Suprapubic skin (tissue), 4 donors: Measurements from ENCODE around the gene KIF21B.

Source experiments
- EP300 ChIP-seq: sonication (generic); formaldehyde crosslinking; IDR thresholded peaks from one replicate; pipeline ENCODE4 v1.6.1; 2017; ENCODE audit warnings: antibody characterized with exemption
- POLR2A ChIP-seq, 2 donors: fragments of 450-650 bp; IDR thresholded peaks; one replicate each; pipeline ENCODE4 v1.6.1; 2017; ENCODE audit warnings: antibody characterized with exemption in 2 of 2, mild to moderate bottlenecking in 2 of 2, moderate library complexity in 2 of 2
- POLR2AphosphoS5 ChIP-seq, 3 donors: sonication (generic); formaldehyde crosslinking; IDR thresholded peaks; one replicate each; pipeline ENCODE4 v1.6.1; 2017; ENCODE audit warnings: antibody characterized with exemption in 3 of 3
- TF ChIP-seq, protein P1 (sequence below), 2 donors: fragments of 200-600 bp in 1 of 2; fragments of 450-650 bp in 1 of 2; sonication (generic) in 1 of 2; IDR thresholded peaks; one replicate each; pipeline ENCODE4 v1.5.1; 2016 to 2019; ENCODE audit warnings: antibody characterized with exemption in 2 of 2, mild to moderate bottlenecking in 1 of 2, moderate library complexity in 1 of 2

DNA sequence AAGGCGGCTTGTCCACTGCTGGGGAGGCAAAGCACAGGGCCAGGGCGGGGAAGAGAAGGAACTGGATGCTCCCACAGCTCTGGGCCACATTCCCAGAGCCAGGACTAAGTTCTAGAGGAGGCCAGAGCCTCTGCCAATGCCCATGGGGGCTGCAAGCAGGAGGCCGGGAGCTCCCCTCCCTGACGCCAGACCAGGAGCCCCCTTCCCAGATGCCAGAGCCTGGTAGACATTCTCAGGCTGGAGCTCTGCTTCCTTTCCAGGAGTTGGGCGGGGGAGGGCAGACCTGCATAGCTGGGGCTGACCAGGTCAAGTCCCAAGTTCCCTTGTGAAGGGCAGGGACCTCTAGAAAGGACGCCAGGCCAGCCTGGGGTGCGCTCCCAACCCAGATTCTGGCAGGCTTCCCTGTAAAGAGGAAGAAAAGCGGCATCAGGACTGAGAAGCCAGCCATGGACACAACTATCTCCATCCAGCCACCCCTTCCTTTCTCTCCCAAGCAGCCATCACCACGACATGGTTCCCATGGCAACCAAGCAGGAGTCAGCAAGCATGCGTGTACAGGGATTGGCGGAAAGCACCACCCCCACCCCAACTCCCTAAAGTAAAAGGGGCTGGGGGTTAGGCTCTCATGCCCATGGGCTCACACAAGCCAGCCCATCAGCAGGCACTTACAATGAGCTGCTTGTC, 13.4 kb downstream of the KIF21B start:
- TF ChIP-seq, protein P1, sequence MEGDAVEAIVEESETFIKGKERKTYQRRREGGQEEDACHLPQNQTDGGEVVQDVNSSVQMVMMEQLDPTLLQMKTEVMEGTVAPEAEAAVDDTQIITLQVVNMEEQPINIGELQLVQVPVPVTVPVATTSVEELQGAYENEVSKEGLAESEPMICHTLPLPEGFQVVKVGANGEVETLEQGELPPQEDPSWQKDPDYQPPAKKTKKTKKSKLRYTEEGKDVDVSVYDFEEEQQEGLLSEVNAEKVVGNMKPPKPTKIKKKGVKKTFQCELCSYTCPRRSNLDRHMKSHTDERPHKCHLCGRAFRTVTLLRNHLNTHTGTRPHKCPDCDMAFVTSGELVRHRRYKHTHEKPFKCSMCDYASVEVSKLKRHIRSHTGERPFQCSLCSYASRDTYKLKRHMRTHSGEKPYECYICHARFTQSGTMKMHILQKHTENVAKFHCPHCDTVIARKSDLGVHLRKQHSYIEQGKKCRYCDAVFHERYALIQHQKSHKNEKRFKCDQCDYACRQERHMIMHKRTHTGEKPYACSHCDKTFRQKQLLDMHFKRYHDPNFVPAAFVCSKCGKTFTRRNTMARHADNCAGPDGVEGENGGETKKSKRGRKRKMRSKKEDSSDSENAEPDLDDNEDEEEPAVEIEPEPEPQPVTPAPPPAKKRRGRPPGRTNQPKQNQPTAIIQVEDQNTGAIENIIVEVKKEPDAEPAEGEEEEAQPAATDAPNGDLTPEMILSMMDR (IDR thresholded peaks at IDR 0.05) = no peak
- no peak for TF ChIP-seq EP300
- no peak for TF ChIP-seq POLR2A (IDR thresholded peaks at IDR 0.05)
- no peak for TF ChIP-seq POLR2AphosphoS5 (IDR thresholded peaks at IDR 0.05)
